Progenitor cell of endocrine pancreas (in vitro differentiated cells): ENCODE results near the gene BMP8B. TPM values are rescaled to one million over a fixed set of nuclear protein-coding genes. Genes with fewer than 3 reads are reported as not detected.

Experiments
- DNase-seq: peaks from one replicate; pipeline ENCODE4 v3.0.0; 2021; ENCODE audit warnings: low spot score; ENCODE audit not compliant: unreplicated experiment
- H3K27ac Mint-ChIP-seq: 2 replicates; pipeline ENCODE4 v1.8.0; 2021; ENCODE audit warnings: mild to moderate bottlenecking, moderate library complexity, mixed read lengths
- H3K27me3 Mint-ChIP-seq: 2 replicates; pipeline ENCODE4 v1.8.0; 2021; ENCODE audit warnings: mixed read lengths
- H3K36me3 Mint-ChIP-seq: 2 replicates; pipeline ENCODE4 v1.8.0; 2022; ENCODE audit warnings: mixed read lengths; ENCODE audit not compliant: insufficient read depth
- H3K4me1 Mint-ChIP-seq: 2 replicates; pipeline ENCODE4 v1.8.0; 2021; ENCODE audit warnings: low read depth, mixed read lengths
- H3K4me3 Mint-ChIP-seq: 2 replicates; pipeline ENCODE4 v1.8.0; 2021; ENCODE audit warnings: low read depth, mild to moderate bottlenecking, moderate library complexity, mixed read lengths
- H3K9me3 Mint-ChIP-seq: 2 replicates; pipeline ENCODE4 v1.8.0; 2021; ENCODE audit warnings: low read depth, mixed read lengths
- CTCF ChIP-seq: fragments of 200-600 bp; sonication (generic); IDR thresholded peaks from one replicate; pipeline ENCODE4 v1.5.0; 2021; ENCODE audit warnings: antibody characterized with exemption, mild to moderate bottlenecking; ENCODE audit not compliant: unreplicated experiment
- total RNA-seq: library from RNA; stranded (reverse); gene quantifications from 2 replicates; pipeline ENCODE4 v1.2.1, GENCODE V29; 2021

Gene BMP8B
- total RNA-seq, 1 donor from 2014 or later = 0.91 TPM

GRCh38 chr1:39760074-39761008 is 28.3 kb downstream of the BMP8B start:
- Mint-ChIP-seq H3K27ac (no peak overlapping the region), H3K36me3 (peaks cover 12% of the 10 kb centered on the region), H3K4me1 (no peaks in the 10 kb centered on the region), H3K9me3 (no peaks in the 10 kb centered on the region), H3K4me3 (no peak overlapping the region), H3K27me3 (no peaks in the 10 kb centered on the region)
- DNase-seq = no peak
- TF ChIP-seq CTCF = no peak

- Mint-ChIP-seq H3K4me1 (no peaks in the 10 kb centered on the region), H3K4me3 (no peak overlapping the region), H3K27me3 (no peaks in the 10 kb centered on the region), H3K36me3 (peaks cover 12% of the 10 kb centered on the region), H3K9me3 (no peaks in the 10 kb centered on the region), H3K27ac (no peak overlapping the region)
- DNase-seq = no peak
- TF ChIP-seq CTCF = no peak
Observed at GRCh38 chr1:39759436-39759726, 29.3 kb downstream of the BMP8B start.

- Mint-ChIP-seq H3K27ac (peak overlapping the region; percentile 59), H3K4me1 (no peaks in the 10 kb centered on the region), H3K4me3 (no peak overlapping the region), H3K9me3 (no peaks in the 10 kb centered on the region), H3K27me3 (no peaks in the 10 kb centered on the region), H3K36me3 (peaks cover 12% of the 10 kb centered on the region)
- no peak for DNase-seq
- no peak for TF ChIP-seq CTCF
Observed at GRCh38 chr1:39758556-39759435, 29.9 kb downstream of the BMP8B start.

GRCh38 chr1:39757501-39757900 is 31.2 kb downstream of the BMP8B start:
- H3K4me1 Mint-ChIP-seq = no peaks in the 10 kb centered on the region
- no peak for TF ChIP-seq CTCF
- H3K9me3 Mint-ChIP-seq = no peaks in the 10 kb centered on the region
- no peak overlapping the region for H3K4me3 Mint-ChIP-seq
- H3K27ac Mint-ChIP-seq = no peak overlapping the region
- DNase-seq = no peak
- H3K36me3 Mint-ChIP-seq = peaks cover 12% of the 10 kb centered on the region
- H3K27me3 Mint-ChIP-seq = no peaks in the 10 kb centered on the region

GRCh38 chr1:39755965-39756659 is 32.6 kb downstream of the BMP8B start:
- Mint-ChIP-seq H3K27ac (no peak overlapping the region), H3K4me1 (no peaks in the 10 kb centered on the region), H3K9me3 (no peaks in the 10 kb centered on the region), H3K4me3 (no peak overlapping the region), H3K27me3 (no peaks in the 10 kb centered on the region), H3K36me3 (peaks cover 13% of the 10 kb centered on the region)
- DNase-seq = no peak
- TF ChIP-seq CTCF = no peak
